HFFc6 (cell line): ENCODE measurements around the gene USP48. TPM values are rescaled to one million over a fixed set of nuclear protein-coding genes. Genes with fewer than 3 reads are reported as not detected.

Experiments
- DNase-seq: peaks from one replicate; pipeline ENCODE4 v3.0.0-alpha.2; 2018
- H3K27ac Mint-ChIP-seq: 2 replicates; pipeline ENCODE4 v1.8.0; 2020; ENCODE audit warnings: mild to moderate bottlenecking, mixed read lengths
- H3K27me3 Mint-ChIP-seq: 2 replicates; pipeline ENCODE4 v1.8.0; 2021; ENCODE audit warnings: mild to moderate bottlenecking, moderate library complexity, mixed read lengths; ENCODE audit not compliant: insufficient read depth
- H3K36me3 Mint-ChIP-seq: 2 replicates; pipeline ENCODE4 v1.8.0; 2021; ENCODE audit warnings: low read depth, mixed read lengths
- H3K4me1 Mint-ChIP-seq: 2 replicates; pipeline ENCODE4 v1.8.0; 2020; ENCODE audit warnings: low read depth, mixed read lengths
- H3K4me3 Mint-ChIP-seq: 2 replicates; pipeline ENCODE4 v1.8.0; 2020; ENCODE audit warnings: mild to moderate bottlenecking, moderate library complexity, mixed read lengths
- H3K9me3 Mint-ChIP-seq: 2 replicates; pipeline ENCODE4 v1.8.0; 2020; ENCODE audit warnings: mild to moderate bottlenecking, mixed read lengths
- CTCF ChIP-seq: fragments of 200-600 bp; sonication (generic); IDR thresholded peaks from 2 replicates; pipeline ENCODE4 v1.5.0; 2021; ENCODE audit warnings: antibody characterized with exemption, mild to moderate bottlenecking
- total RNA-seq, 6 experiments: library from RNA; stranded (reverse); fragmentation: NEBNext Ultra II Directional; extraction: Animal tissue kit (Norgen Biotek cat#: 25700); gene quantifications; 2 replicates in 1 of 6; 3 replicates in 5 of 6; pipeline ENCODE4 v1.2.3, GENCODE V29; 2021

USP48 gene
- total RNA-seq, 6 experiments from 2014 or later, result 45.0 to 54.2 (median 51.1) TPM

DNA sequence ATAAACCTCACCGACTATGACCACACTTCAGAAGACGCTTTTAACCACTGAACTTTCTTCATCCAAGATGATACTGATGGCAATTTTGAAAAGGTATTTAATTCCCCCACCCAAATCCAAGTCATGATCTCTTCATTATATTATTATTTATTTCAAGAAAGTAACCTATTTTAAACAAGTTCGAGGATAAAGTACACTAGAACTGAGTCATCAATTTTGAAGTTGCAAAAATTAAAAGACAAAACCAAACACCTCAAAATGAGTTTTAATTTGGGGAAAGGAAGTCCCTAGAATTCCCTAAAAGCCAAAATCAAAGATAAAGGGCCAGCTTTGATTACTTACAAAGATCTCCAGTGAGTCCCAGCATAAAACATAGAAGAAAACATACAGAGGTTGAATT, 58.4 kb downstream of the USP48 start:
- no peak for DNase-seq
- H3K27me3 Mint-ChIP-seq, result no peaks in the 10 kb centered on the region; the same call in 1 of the 2 replicates
- peaks cover 30% of the 10 kb centered on the region for H3K36me3 Mint-ChIP-seq
- H3K9me3 Mint-ChIP-seq, result no peaks in the 10 kb centered on the region
- no peak overlapping the region for H3K4me3 Mint-ChIP-seq
- no peak overlapping the region for H3K27ac Mint-ChIP-seq
- H3K4me1 Mint-ChIP-seq, result no peaks in the 10 kb centered on the region
- no peak for TF ChIP-seq CTCF

- Mint-ChIP-seq H3K4me3 (no peak overlapping the region), H3K4me1 (no peaks in the 10 kb centered on the region), H3K27me3 (no peaks in the 10 kb centered on the region; the same call in 1 of the 2 replicates), H3K9me3 (no peaks in the 10 kb centered on the region), H3K36me3 (peaks cover 30% of the 10 kb centered on the region), H3K27ac (no peak overlapping the region)
- no peak for TF ChIP-seq CTCF
- DNase-seq, result no peak
Observed at GRCh38 chr1:21724098-21724497, 58.9 kb downstream of the USP48 start.

GRCh38 chr1:21721295-21721985, 61.5 kb downstream of the USP48 start:
- no peaks in the 10 kb centered on the region for H3K9me3 Mint-ChIP-seq
- no peaks in the 10 kb centered on the region for H3K4me1 Mint-ChIP-seq
- no peak overlapping the region for H3K4me3 Mint-ChIP-seq
- DNase-seq, result no peak
- H3K36me3 Mint-ChIP-seq, result peaks cover 43% of the 10 kb centered on the region
- H3K27ac Mint-ChIP-seq, result no peak overlapping the region
- no peaks in the 10 kb centered on the region; the same call in 1 of the 2 replicates for H3K27me3 Mint-ChIP-seq
- TF ChIP-seq CTCF, result no peak

GRCh38 chr1:21716169-21716568, 66.8 kb downstream of the USP48 start:
- H3K9me3 Mint-ChIP-seq, result no peaks in the 10 kb centered on the region

GRCh38 chr1:21707891-21708290, 75.1 kb downstream of the USP48 start:
- TF ChIP-seq CTCF, result no peak
- no peak overlapping the region for H3K4me3 Mint-ChIP-seq
- no peaks in the 10 kb centered on the region for H3K27me3 Mint-ChIP-seq
- no peaks in the 10 kb centered on the region for H3K9me3 Mint-ChIP-seq
- H3K27ac Mint-ChIP-seq, result no peak overlapping the region
- H3K4me1 Mint-ChIP-seq, result peaks cover 38% of the 10 kb centered on the region
- no peak for DNase-seq
- peaks cover 16% of the 10 kb centered on the region for H3K36me3 Mint-ChIP-seq

More at GRCh38 chr1:21716169-21716568, 66.8 kb downstream of the USP48 start:
- H3K27me3 Mint-ChIP-seq, result no peaks in the 10 kb centered on the region; the same call in 1 of the 2 replicates
- H3K4me3 Mint-ChIP-seq, result no peak overlapping the region
- no peak for TF ChIP-seq CTCF
- peaks cover 44% of the 10 kb centered on the region for H3K36me3 Mint-ChIP-seq
- no peak overlapping the region for H3K27ac Mint-ChIP-seq
- no peaks in the 10 kb centered on the region for H3K4me1 Mint-ChIP-seq
- no peak for DNase-seq
